ENCODE measurements around the gene SLC39A9.

The SLC39A9 gene

DNA sequence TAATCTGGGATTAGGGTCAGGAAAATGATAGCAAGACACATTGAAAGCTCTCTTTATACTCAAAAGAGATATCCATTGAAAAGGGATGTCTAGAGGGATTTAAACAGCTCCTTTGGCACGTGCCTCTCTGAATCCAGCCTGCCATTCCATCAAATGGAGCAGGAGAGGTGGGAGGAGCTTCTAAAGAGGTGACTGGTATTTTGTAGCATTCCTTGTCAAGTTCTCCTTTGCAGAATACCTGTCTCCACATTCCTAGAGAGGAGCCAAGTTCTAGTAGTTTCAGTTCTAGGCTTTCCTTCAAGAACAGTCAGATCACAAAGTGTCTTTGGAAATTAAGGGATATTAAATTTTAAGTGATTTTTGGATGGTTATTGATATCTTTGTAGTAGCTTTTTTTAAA, 60.6 kb downstream of the SLC39A9 start:
- no peak overlapping the region for H3K4me2 ChIP-seq (ENCODE audit: insufficient read depth, low read length, poor library complexity, severe bottlenecking)
- no peaks in the 10 kb centered on the region for H3K4me1 ChIP-seq (ENCODE audit: control insufficient read depth in 2 of 2, insufficient read depth in 1 of 2, low read depth in 1 of 2, low read length in 2 of 2)
- no peak for DNase-seq (ENCODE audit: low spot score)
- no CpG with 5 or more reads among the region's 1 CpG for WGBS, 2 donors (ENCODE audit: extremely low coverage in 2 of 2, insufficient read length in 2 of 2, insufficient replicate concordance in 1 of 2)
- H2AFZ ChIP-seq (ENCODE audit: low read length), result no peak overlapping the region
- no peak overlapping the region for H2BK15ac ChIP-seq (ENCODE audit: low read length)
- no peak overlapping the region for H3K23ac ChIP-seq (ENCODE audit: low read depth, low read length, poor library complexity)
- H2BK5ac ChIP-seq (ENCODE audit: low read length), result no peak overlapping the region
- no peak overlapping the region for H2AK5ac ChIP-seq (ENCODE audit: low read depth, low read length)
- H3K4ac ChIP-seq (ENCODE audit: low read length), result no peak overlapping the region
- H3K4me3 ChIP-seq (ENCODE audit: low read length in 2 of 2), result no peak overlapping the region
- H4K8ac ChIP-seq (ENCODE audit: low read depth, low read length), result no peak overlapping the region
- H3K9me3 ChIP-seq (replicated peaks in 1 of 2; ENCODE audit: control insufficient read depth in 2 of 2, insufficient read depth in 1 of 2, low read depth in 1 of 2, low read length in 2 of 2), result no peaks in the 10 kb centered on the region
- no peak overlapping the region for H3K9ac ChIP-seq (ENCODE audit: low read depth, low read length, poor library complexity)
- H2BK120ac ChIP-seq (ENCODE audit: low read depth, low read length), result no peak overlapping the region
- no peaks in the 10 kb centered on the region for H3K79me1 ChIP-seq (ENCODE audit: low read depth, low read length)
- no peak overlapping the region for H2BK12ac ChIP-seq (ENCODE audit: low read length)
- no peak overlapping the region for H3K27ac ChIP-seq (replicated peaks; ENCODE audit: low read length)
- H3K27me3 ChIP-seq (ENCODE audit: control insufficient read depth in 3 of 3, insufficient read depth in 3 of 3, low read depth in 1 of 3, low read length in 3 of 3), result no peaks in the 10 kb centered on the region
- H4K91ac ChIP-seq (ENCODE audit: low read depth, low read length, poor library complexity), result no peak overlapping the region
- peaks cover 9 to 70% of the 10 kb centered on the region in 2 donors for H3K36me3 ChIP-seq (replicated peaks in 1 of 2; ENCODE audit: control insufficient read depth in 2 of 2, insufficient read depth in 2 of 2, low read length in 2 of 2)
- no peak overlapping the region for H3K18ac ChIP-seq (ENCODE audit: low read length)
- H3K14ac ChIP-seq (ENCODE audit: low read length), result no peak overlapping the region

- Histone ChIP-seq H3K4me1 (ENCODE audit: control insufficient read depth in 2 of 2, insufficient read depth in 1 of 2, low read depth in 1 of 2, low read length in 2 of 2) (no peaks in the 10 kb centered on the region), H3K23ac (ENCODE audit: low read depth, low read length, poor library complexity) (no peak overlapping the region), H2BK15ac (ENCODE audit: low read length) (no peak overlapping the region), H3K9ac (ENCODE audit: low read depth, low read length, poor library complexity) (no peak overlapping the region), H2BK12ac (ENCODE audit: low read length) (no peak overlapping the region), H3K14ac (ENCODE audit: low read length) (no peak overlapping the region), H3K27ac (replicated peaks; ENCODE audit: low read length) (no peak overlapping the region), H2AK5ac (ENCODE audit: low read depth, low read length) (no peak overlapping the region), H2BK5ac (ENCODE audit: low read length) (no peak overlapping the region), H4K8ac (ENCODE audit: low read depth, low read length) (no peak overlapping the region), H2AFZ (ENCODE audit: low read length) (no peak overlapping the region), H3K36me3 (replicated peaks in 1 of 2; ENCODE audit: control insufficient read depth in 2 of 2, insufficient read depth in 2 of 2, low read length in 2 of 2) (peaks cover 9 to 61% of the 10 kb centered on the region in 2 donors), H3K79me1 (ENCODE audit: low read depth, low read length) (no peaks in the 10 kb centered on the region), H3K4me2 (ENCODE audit: insufficient read depth, low read length, poor library complexity, severe bottlenecking) (no peak overlapping the region), H3K27me3 (ENCODE audit: control insufficient read depth in 3 of 3, insufficient read depth in 3 of 3, low read depth in 1 of 3, low read length in 3 of 3) (no peaks in the 10 kb centered on the region), H3K9me3 (replicated peaks in 1 of 2; ENCODE audit: control insufficient read depth in 2 of 2, insufficient read depth in 1 of 2, low read depth in 1 of 2, low read length in 2 of 2) (no peaks in the 10 kb centered on the region), H3K4ac (ENCODE audit: low read length) (no peak overlapping the region), H3K18ac (ENCODE audit: low read length) (no peak overlapping the region), H3K4me3 (ENCODE audit: low read length in 2 of 2) (no peak overlapping the region), H2BK120ac (ENCODE audit: low read depth, low read length) (no peak overlapping the region), H4K91ac (ENCODE audit: low read depth, low read length, poor library complexity) (no peak overlapping the region)
- no CpG with 5 or more reads among the region's 4 CpGs for WGBS, 2 donors (ENCODE audit: extremely low coverage in 2 of 2, insufficient read length in 2 of 2, insufficient replicate concordance in 1 of 2)
- no peak for DNase-seq (ENCODE audit: low spot score)
Measured at GRCh38 chr14:69460093-69460701, 61.7 kb downstream of the SLC39A9 start.

GRCh38 chr14:69464379-69464778, 65.9 kb downstream of the SLC39A9 start:
- no peak overlapping the region for H3K27ac ChIP-seq (replicated peaks; ENCODE audit: low read length)
- H2AK5ac ChIP-seq (ENCODE audit: low read depth, low read length), result no peak overlapping the region
- no peak overlapping the region for H3K23ac ChIP-seq (ENCODE audit: low read depth, low read length, poor library complexity)
- no peaks in the 10 kb centered on the region for H3K4me1 ChIP-seq (ENCODE audit: control insufficient read depth in 2 of 2, insufficient read depth in 1 of 2, low read depth in 1 of 2, low read length in 2 of 2)
- DNase-seq (ENCODE audit: low spot score), result no peak
- H3K9me3 ChIP-seq (replicated peaks in 1 of 2; ENCODE audit: control insufficient read depth in 2 of 2, insufficient read depth in 1 of 2, low read depth in 1 of 2, low read length in 2 of 2), result no peaks in the 10 kb centered on the region
- no peak overlapping the region for H3K9ac ChIP-seq (ENCODE audit: low read depth, low read length, poor library complexity)
- no peak overlapping the region for H2BK120ac ChIP-seq (ENCODE audit: low read depth, low read length)
- H3K14ac ChIP-seq (ENCODE audit: low read length), result no peak overlapping the region
- no peak overlapping the region for H2AFZ ChIP-seq (ENCODE audit: low read length)
- no peak overlapping the region for H2BK12ac ChIP-seq (ENCODE audit: low read length)
- H3K79me1 ChIP-seq (ENCODE audit: low read depth, low read length), result no peaks in the 10 kb centered on the region
- H4K8ac ChIP-seq (ENCODE audit: low read depth, low read length), result no peak overlapping the region
- no peak overlapping the region for H2BK15ac ChIP-seq (ENCODE audit: low read length)
- H3K18ac ChIP-seq (ENCODE audit: low read length), result no peak overlapping the region
- H4K91ac ChIP-seq (ENCODE audit: low read depth, low read length, poor library complexity), result no peak overlapping the region
- no peak overlapping the region for H2BK5ac ChIP-seq (ENCODE audit: low read length)
- peaks cover 0 to 22% of the 10 kb centered on the region in 2 donors for H3K36me3 ChIP-seq (replicated peaks in 1 of 2; ENCODE audit: control insufficient read depth in 2 of 2, insufficient read depth in 2 of 2, low read length in 2 of 2)
- no peak overlapping the region for H3K4me2 ChIP-seq (ENCODE audit: insufficient read depth, low read length, poor library complexity, severe bottlenecking)
- no peak overlapping the region for H3K4me3 ChIP-seq (ENCODE audit: low read length in 2 of 2)
- H3K27me3 ChIP-seq (ENCODE audit: control insufficient read depth in 3 of 3, insufficient read depth in 3 of 3, low read depth in 1 of 3, low read length in 3 of 3), result no peaks in the 10 kb centered on the region
- H3K4ac ChIP-seq (ENCODE audit: low read length), result no peak overlapping the region

GRCh38 chr14:69464829-69465228, 66.3 kb downstream of the SLC39A9 start:
- no peak overlapping the region for H3K23ac ChIP-seq (ENCODE audit: low read depth, low read length, poor library complexity)
- H3K4me3 ChIP-seq (ENCODE audit: low read length in 2 of 2), result no peak overlapping the region
- H3K14ac ChIP-seq (ENCODE audit: low read length), result no peak overlapping the region
- H2BK12ac ChIP-seq (ENCODE audit: low read length), result no peak overlapping the region
- peaks cover 0 to 22% of the 10 kb centered on the region in 2 donors for H3K36me3 ChIP-seq (replicated peaks in 1 of 2; ENCODE audit: control insufficient read depth in 2 of 2, insufficient read depth in 2 of 2, low read length in 2 of 2)
- H3K4me2 ChIP-seq (ENCODE audit: insufficient read depth, low read length, poor library complexity, severe bottlenecking), result no peak overlapping the region
- no peak overlapping the region for H3K9ac ChIP-seq (ENCODE audit: low read depth, low read length, poor library complexity)
- no peaks in the 10 kb centered on the region for H3K27me3 ChIP-seq (ENCODE audit: control insufficient read depth in 3 of 3, insufficient read depth in 3 of 3, low read depth in 1 of 3, low read length in 3 of 3)
- no peak overlapping the region for H2AK5ac ChIP-seq (ENCODE audit: low read depth, low read length)
- no peaks in the 10 kb centered on the region for H3K9me3 ChIP-seq (replicated peaks in 1 of 2; ENCODE audit: control insufficient read depth in 2 of 2, insufficient read depth in 1 of 2, low read depth in 1 of 2, low read length in 2 of 2)
- no peak overlapping the region for H3K4ac ChIP-seq (ENCODE audit: low read length)
- no peak overlapping the region for H2AFZ ChIP-seq (ENCODE audit: low read length)
- H2BK5ac ChIP-seq (ENCODE audit: low read length), result no peak overlapping the region
- H4K91ac ChIP-seq (ENCODE audit: low read depth, low read length, poor library complexity), result no peak overlapping the region
- no peak overlapping the region for H2BK15ac ChIP-seq (ENCODE audit: low read length)
- no peak overlapping the region for H4K8ac ChIP-seq (ENCODE audit: low read depth, low read length)
- whole genome bisulfite sequencing, 2 donors (ENCODE audit: extremely low coverage in 2 of 2, insufficient read length in 2 of 2, insufficient replicate concordance in 1 of 2), result no CpG with 5 or more reads among the region's 6 CpGs
- H3K27ac ChIP-seq (replicated peaks; ENCODE audit: low read length), result no peak overlapping the region
- no peaks in the 10 kb centered on the region for H3K4me1 ChIP-seq (ENCODE audit: control insufficient read depth in 2 of 2, insufficient read depth in 1 of 2, low read depth in 1 of 2, low read length in 2 of 2)
- no peaks in the 10 kb centered on the region for H3K79me1 ChIP-seq (ENCODE audit: low read depth, low read length)
- H2BK120ac ChIP-seq (ENCODE audit: low read depth, low read length), result no peak overlapping the region
- no peak for DNase-seq (ENCODE audit: low spot score)
- no peak overlapping the region for H3K18ac ChIP-seq (ENCODE audit: low read length)

Data from neuronal stem cell (in vitro differentiated cells).